BLaER1 (cell line): ENCODE measurements around the gene NGEF.
"Not testable (repeated sequence)": the region's sequence is repeated elsewhere in the genome, so short reads cannot be mapped to it uniquely, and the experiment has no call there.

Experiments used
- H3K27ac ChIP-seq: shearing (Covaris generic); formaldehyde crosslinking; 2 replicates; pipeline ENCODE4 v1.8.1; 2022
- H3K27me3 ChIP-seq: shearing (Covaris generic); formaldehyde crosslinking; 2 replicates; pipeline ENCODE4 v1.8.1; 2022
- H3K36me3 ChIP-seq: shearing (Covaris generic); formaldehyde crosslinking; 2 replicates; pipeline ENCODE4 v1.8.1; 2022
- H3K4me1 ChIP-seq: shearing (Covaris generic); formaldehyde crosslinking; 2 replicates; pipeline ENCODE4 v1.8.1; 2022
- H3K4me2 ChIP-seq: shearing (Covaris generic); formaldehyde crosslinking; 2 replicates; pipeline ENCODE4 v1.8.1; 2022
- H3K4me3 ChIP-seq: shearing (Covaris generic); formaldehyde crosslinking; 2 replicates; pipeline ENCODE4 v1.8.1; 2022
- H3K9ac ChIP-seq: shearing (Covaris generic); formaldehyde crosslinking; 2 replicates; pipeline ENCODE4 v1.8.1; 2022
- H3K9me3 ChIP-seq: shearing (Covaris generic); formaldehyde crosslinking; 2 replicates; pipeline ENCODE4 v1.8.1; 2022
- H4K20me1 ChIP-seq: shearing (Covaris generic); formaldehyde crosslinking; 2 replicates; pipeline ENCODE4 v1.8.1; 2022
- Cebpa-rat ChIP-seq: shearing (Covaris generic); IDR thresholded peaks from 2 replicates; pipeline ENCODE4 v1.8.1; 2022

The NGEF gene

GRCh38 chr2:233023007-233023760, 10.1 kb upstream of the NGEF start:
- no peak for TF ChIP-seq Cebpa-rat
- Histone ChIP-seq H3K27ac (no peak overlapping the region), H3K36me3 (no peaks in the 10 kb centered on the region)

GRCh38 chr2:233022561-233022960, 9.5 kb upstream of the NGEF start:
- Histone ChIP-seq H3K4me2 (no peak overlapping the region), H3K36me3 (no peaks in the 10 kb centered on the region)
- no peak for TF ChIP-seq Cebpa-rat

More at GRCh38 chr2:233023007-233023760, 10.1 kb upstream of the NGEF start:
- H3K4me3 ChIP-seq, result no peak overlapping the region
- H4K20me1 ChIP-seq, result no peaks in the 10 kb centered on the region
- no peaks in the 10 kb centered on the region for H3K27me3 ChIP-seq
- H3K4me2 ChIP-seq, result no peak overlapping the region
- H3K9ac ChIP-seq, result no peak overlapping the region
- H3K4me1 ChIP-seq, result no peaks in the 10 kb centered on the region
- peaks cover 6% of the 10 kb centered on the region; the same call in 1 of the 2 replicates for H3K9me3 ChIP-seq

GRCh38 chr2:233021771-233022170, 8.7 kb upstream of the NGEF start:
- Histone ChIP-seq H3K9ac (no peak overlapping the region), H3K27ac (no peak overlapping the region), H3K4me1 (no peaks in the 10 kb centered on the region), H3K4me2 (no peak overlapping the region), H3K9me3 (peaks cover 8% of the 10 kb centered on the region; the same call in 1 of the 2 replicates), H4K20me1 (no peaks in the 10 kb centered on the region), H3K4me3 (no peak overlapping the region), H3K36me3 (no peaks in the 10 kb centered on the region), H3K27me3 (no peaks in the 10 kb centered on the region)
- no peak for TF ChIP-seq Cebpa-rat

More at GRCh38 chr2:233022561-233022960, 9.5 kb upstream of the NGEF start:
- no peak overlapping the region for H3K4me3 ChIP-seq
- H3K27me3 ChIP-seq, result no peaks in the 10 kb centered on the region
- H3K27ac ChIP-seq, result no peak overlapping the region
- peaks cover 8% of the 10 kb centered on the region; the same call in 1 of the 2 replicates for H3K9me3 ChIP-seq
- H3K4me1 ChIP-seq, result no peaks in the 10 kb centered on the region
- H3K9ac ChIP-seq, result no peak overlapping the region
- H4K20me1 ChIP-seq, result no peaks in the 10 kb centered on the region

GRCh38 chr2:233020454-233020853, 7.4 kb upstream of the NGEF start:
- no peaks in the 10 kb centered on the region for H3K4me1 ChIP-seq
- no peaks in the 10 kb centered on the region for H3K36me3 ChIP-seq
- peaks cover 8% of the 10 kb centered on the region; the same call in 1 of the 2 replicates for H3K9me3 ChIP-seq
- H3K4me3 ChIP-seq, result no peak overlapping the region
- no peak overlapping the region for H3K4me2 ChIP-seq
- no peaks in the 10 kb centered on the region for H4K20me1 ChIP-seq
- H3K27ac ChIP-seq, result no peak overlapping the region
- no peak for TF ChIP-seq Cebpa-rat
- no peak overlapping the region for H3K9ac ChIP-seq
- no peaks in the 10 kb centered on the region for H3K27me3 ChIP-seq

GRCh38 chr2:233019610-233020009, 6.6 kb upstream of the NGEF start:
- H4K20me1 ChIP-seq, H3K4me1 ChIP-seq, H3K36me3 ChIP-seq, H3K4me2 ChIP-seq, H3K9ac ChIP-seq, H3K4me3 ChIP-seq, H3K9me3 ChIP-seq, H3K27me3 ChIP-seq, H3K27ac ChIP-seq: not testable (repeated sequence)

GRCh38 chr2:233017947-233018346, 4.9 kb upstream of the NGEF start:
- Histone ChIP-seq H3K4me2 (no peak overlapping the region), H3K36me3 (no peaks in the 10 kb centered on the region), H4K20me1 (no peaks in the 10 kb centered on the region), H3K27me3 (no peaks in the 10 kb centered on the region), H3K4me1 (no peaks in the 10 kb centered on the region), H3K9ac (no peak overlapping the region), H3K9me3 (peaks cover 8% of the 10 kb centered on the region; the same call in 1 of the 2 replicates), H3K4me3 (no peak overlapping the region), H3K27ac (no peak overlapping the region)
- no peak for TF ChIP-seq Cebpa-rat

GRCh38 chr2:233015019-233015645, 2.1 kb upstream of the NGEF start:
- no peak for TF ChIP-seq Cebpa-rat
- Histone ChIP-seq H3K4me1 (peaks cover 24% of the 10 kb centered on the region), H4K20me1 (0 out of 2 replicates have a peak, but pooled peaks cover 5% of the 10 kb centered on the region), H3K4me3 (no peak overlapping the region), H3K9ac (no peak overlapping the region), H3K4me2 (no peak overlapping the region), H3K27ac (no peak overlapping the region), H3K36me3 (no peaks in the 10 kb centered on the region), H3K27me3 (no peaks in the 10 kb centered on the region), H3K9me3 (peaks cover 8% of the 10 kb centered on the region; the same call in 1 of the 2 replicates)

GRCh38 chr2:233013650-233014049, 594 bp upstream of the NGEF start:
- H3K36me3 ChIP-seq, result no peaks in the 10 kb centered on the region
- 0 out of 2 replicates have a peak, but pooled peaks cover 5% of the 10 kb centered on the region for H4K20me1 ChIP-seq
- H3K4me1 ChIP-seq, result peaks cover 24% of the 10 kb centered on the region
- H3K4me2 ChIP-seq, result no peak overlapping the region
- H3K27ac ChIP-seq, result no peak overlapping the region
- peaks cover 7% of the 10 kb centered on the region; the same call in 1 of the 2 replicates for H3K9me3 ChIP-seq
- no peak for TF ChIP-seq Cebpa-rat
- H3K9ac ChIP-seq, result no peak overlapping the region
- H3K4me3 ChIP-seq, result no peak overlapping the region
- no peaks in the 10 kb centered on the region for H3K27me3 ChIP-seq

- Histone ChIP-seq H3K4me2 (peak overlapping the region; percentile 57), H3K27ac (no peak overlapping the region), H3K27me3 (no peaks in the 10 kb centered on the region), H3K9me3 (no peaks in the 10 kb centered on the region), H3K9ac (no peak overlapping the region), H3K4me3 (no peak overlapping the region), H3K4me1 (peaks cover 24% of the 10 kb centered on the region), H4K20me1 (0 out of 2 replicates have a peak, but pooled peaks cover 5% of the 10 kb centered on the region), H3K36me3 (no peaks in the 10 kb centered on the region)
- no peak for TF ChIP-seq Cebpa-rat
Measured at GRCh38 chr2:233012301-233012971, 620 bp downstream of the NGEF start.

GRCh38 chr2:233011702-233012131, 1.3 kb downstream of the NGEF start:
- no peak overlapping the region for H3K4me3 ChIP-seq
- no peak overlapping the region for H3K9ac ChIP-seq
- 0 out of 2 replicates have a peak, but pooled peaks cover 5% of the 10 kb centered on the region for H4K20me1 ChIP-seq
- H3K27me3 ChIP-seq, result no peaks in the 10 kb centered on the region
- peaks cover 24% of the 10 kb centered on the region for H3K4me1 ChIP-seq
- H3K27ac ChIP-seq, result no peak overlapping the region
- H3K36me3 ChIP-seq, result no peaks in the 10 kb centered on the region
- no peak for TF ChIP-seq Cebpa-rat
- H3K4me2 ChIP-seq, result peak overlapping the region; percentile 57
- no peaks in the 10 kb centered on the region for H3K9me3 ChIP-seq
